HG03575 (cell line): ENCODE results near the gene LRCH3.
"Not testable (repeated sequence)": the region's sequence is repeated elsewhere in the genome, so short reads cannot be mapped to it uniquely, and the experiment has no call there.

Experiments used
- ATAC-seq: cut with Tn5 transposase; IDR thresholded peaks from one replicate; pipeline ENCODE4 v1.9.1; 2021; ENCODE audit not compliant: unreplicated experiment, insufficient number of reproducible peaks, low FRiP score; ENCODE audit errors: extremely low read depth

The LRCH3 gene

DNA sequence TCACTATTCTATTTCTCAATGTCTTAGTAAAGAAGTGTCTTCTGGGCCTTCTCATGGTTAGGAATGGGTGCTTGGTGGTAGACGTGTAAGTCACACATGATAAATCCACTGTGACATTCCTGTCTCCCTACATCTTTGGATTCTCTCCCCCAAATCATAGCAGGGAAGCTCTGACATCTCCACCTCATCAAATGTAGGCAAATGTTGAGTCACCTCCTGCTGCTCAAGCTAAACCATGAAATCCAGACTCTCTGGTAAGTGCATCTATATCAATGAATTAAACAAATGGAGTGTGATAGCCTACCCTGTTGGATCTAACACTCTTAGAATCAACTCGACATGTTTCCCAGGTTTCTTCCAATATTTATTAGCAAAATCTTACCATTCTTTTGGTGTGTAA, 116.1 kb downstream of the LRCH3 start:
- ATAC-seq, result no peak

DNA sequence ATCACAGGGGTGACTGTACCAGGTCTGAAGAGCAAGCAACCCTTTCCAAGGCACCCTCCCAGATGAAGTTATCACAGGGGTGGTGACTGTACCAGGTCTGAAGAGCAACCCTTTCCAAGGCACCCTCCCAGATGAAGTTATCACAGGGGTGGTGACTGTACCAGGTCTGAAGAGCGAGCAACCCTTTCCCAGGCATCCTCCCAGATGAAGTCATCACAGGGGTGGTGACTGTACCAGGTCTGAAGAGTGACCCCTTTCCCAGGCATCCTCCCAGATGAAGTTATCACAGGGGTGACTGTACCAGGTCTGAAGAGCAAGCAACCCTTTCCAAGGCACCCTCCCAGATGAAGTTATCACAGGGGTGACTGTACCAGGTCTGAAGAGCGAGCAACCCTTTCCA, 117.5 kb downstream of the LRCH3 start:
- ATAC-seq, result not testable (repeated sequence)

DNA sequence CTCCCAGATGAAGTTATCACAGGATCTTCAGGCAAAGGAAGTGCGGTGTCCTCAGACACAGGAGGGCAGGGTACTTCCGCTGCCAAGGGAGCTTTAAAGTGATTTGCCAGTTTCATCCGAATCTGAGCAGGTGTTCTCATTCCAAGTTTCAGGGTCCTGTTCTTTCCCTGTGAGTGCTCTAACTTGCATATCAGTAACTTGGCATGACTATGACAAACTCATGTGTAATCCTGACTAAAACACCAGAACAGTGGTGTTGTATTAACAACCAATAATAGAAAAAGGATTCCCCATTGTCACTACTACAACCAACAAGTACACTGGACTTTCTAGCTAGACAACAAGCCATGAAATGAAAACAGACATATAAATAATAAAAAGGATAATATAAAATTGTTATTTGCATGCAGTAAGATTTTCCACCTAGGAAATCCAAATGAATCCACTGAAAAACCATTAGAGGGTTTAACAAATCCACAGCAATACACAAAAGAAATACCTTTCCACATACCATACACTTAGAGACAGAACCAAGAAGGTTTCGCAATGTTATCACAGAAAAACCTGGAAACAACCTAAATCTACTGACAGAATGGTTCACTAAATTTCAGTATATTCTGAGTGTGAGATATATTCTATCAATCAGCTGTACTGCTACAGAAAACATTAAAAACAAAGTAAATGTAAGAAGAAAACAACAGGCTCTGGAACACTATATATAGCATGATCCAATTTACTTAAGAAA, 118.1 kb downstream of the LRCH3 start:
- ATAC-seq, result no peak

DNA sequence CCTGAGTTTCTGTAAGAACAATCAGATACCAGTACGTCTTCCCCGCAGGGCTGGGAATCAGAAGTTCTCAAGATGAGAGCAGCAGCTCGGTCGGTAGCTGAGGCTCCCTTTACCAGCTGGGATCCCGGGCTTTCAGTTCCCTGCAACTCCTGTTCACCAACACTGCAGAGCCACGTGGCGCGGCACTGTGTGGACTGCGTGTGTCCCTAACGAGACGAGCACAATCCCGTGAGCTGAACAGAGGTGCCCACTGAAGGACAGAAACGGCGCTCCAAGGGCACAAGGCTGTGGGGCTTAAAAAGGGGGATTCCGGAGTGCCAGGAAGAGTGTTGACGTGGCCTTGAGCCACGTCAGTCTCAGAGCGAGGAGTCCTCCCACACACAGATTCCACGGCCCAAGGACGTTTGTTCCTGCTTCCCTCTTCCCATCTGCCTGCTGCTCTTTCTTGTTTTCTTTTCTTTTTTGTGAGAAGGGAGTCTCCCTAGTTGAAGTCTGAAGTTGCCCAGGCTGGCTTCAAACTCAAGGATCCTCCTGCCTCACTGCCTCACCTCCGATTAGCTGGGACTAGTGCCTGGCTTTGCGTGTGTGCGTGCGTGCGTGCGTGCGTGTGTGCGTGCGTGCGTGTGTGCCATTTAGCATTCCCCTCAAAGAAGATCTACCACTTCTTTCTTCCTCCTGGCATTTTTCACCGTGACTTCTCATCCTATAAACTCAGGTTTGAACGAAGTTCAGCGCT, 121.9 kb downstream of the LRCH3 start:
- no peak for ATAC-seq

DNA sequence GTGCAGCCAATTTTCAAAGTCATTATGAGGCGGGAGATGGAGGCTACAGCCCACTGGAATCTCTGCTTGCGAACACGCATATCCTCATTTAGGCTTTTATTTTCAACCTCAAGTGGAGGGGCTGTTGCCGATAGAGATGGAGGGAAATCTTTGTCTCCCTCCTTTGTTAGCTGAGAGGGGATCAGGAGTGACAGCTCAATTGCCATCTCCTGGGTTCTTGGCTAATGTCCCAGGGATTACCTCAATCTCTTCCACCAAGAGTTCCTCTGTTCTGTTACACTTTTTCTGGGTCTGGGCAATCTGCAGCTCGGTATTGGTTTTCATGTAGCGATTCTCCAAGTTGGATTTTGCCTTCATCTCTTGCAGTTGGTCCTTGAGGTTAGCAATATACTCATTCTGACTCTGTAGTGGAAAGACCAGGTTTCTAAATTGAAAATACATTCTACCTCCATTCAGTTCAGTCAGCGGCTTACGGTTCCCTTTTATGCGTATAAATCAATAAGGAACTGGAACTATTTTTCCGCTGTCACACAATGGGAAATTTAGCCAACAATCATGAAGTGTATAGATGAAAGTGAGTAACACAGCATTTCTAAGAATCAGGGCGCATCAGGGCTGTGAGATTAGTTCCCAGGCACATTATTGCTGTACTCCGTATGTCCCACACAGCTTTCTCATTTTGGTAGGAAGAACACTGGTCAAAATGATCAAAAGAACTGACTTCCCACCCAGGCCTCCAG, 122.8 kb downstream of the LRCH3 start:
- no peak for ATAC-seq

DNA sequence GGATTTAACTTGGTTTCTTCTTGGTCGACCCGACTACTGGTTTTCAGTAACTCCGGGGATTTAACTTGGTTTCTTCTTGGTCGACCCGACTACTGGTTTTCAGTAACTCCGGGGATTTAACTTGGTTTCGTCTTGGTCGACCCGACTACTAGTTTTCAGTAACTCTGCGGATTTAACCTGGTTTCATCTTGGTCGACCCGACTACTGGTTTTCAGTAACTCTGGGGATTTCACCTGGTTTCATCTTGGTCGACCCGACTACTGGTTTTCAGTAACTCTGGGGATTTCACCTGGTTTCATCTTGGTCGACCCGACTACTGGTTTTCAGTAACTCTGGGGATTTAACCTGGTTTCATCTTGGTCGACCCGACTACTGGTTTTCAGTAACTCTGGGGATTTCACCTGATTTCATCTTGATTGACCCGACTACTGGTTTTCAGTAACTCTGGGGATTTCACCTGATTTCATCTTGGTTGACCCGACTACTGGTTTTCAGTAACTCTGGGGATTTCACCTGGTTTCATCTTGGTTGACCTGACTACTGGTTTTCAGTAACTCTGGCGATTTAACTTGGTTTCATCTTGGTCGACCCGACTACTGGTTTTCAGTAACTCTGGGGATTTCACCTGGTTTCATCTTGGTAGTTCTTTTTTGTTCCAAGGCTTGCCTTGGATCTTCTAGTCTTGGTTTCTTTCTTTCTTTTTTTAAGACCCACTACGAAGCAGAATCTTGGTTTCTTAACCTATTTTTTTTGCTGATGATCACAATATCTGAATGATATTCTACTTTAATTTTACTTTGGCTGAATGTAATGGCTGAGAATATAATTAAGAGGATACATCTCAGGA, 130.6 kb downstream of the LRCH3 start:
- not testable (repeated sequence) for ATAC-seq

DNA sequence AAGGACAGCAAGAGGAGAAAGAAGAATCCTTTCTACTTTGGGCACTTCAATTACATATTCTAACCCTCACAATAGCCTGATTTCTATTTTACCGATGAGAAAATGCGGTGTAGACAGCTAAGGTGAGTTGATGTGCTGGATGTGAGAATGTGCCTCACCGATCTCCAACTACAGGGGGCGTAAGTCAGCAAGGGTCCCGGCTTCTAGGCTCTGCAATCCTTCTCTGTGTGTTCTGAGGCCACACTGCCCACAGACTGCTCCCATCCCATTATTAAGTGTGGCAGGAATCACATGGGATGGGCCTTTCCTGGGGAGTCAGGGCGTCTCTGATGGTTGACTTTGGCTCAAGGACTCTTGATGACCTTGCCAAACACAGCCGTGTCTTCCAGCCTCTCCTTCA, 135.4 kb downstream of the LRCH3 start:
- no peak for ATAC-seq

DNA sequence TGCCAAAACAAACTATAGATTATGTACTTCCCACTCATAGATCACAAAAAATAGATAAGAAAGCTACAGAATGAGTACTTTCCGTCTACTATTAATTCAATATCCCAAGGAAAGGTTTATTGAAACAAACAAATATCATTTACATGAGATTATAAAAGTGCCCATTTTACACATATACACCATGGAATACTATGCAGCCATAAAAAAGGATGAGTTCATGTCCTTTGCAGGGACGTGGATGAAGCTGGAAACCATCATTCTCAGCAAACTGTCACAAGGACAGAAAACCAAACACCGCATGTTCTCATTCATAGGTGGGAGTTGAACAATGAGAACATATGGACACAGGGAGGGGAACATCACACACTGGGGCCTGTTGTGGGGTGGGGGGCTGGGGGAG, 136.5 kb downstream of the LRCH3 start:
- ATAC-seq, result not testable (repeated sequence)

DNA sequence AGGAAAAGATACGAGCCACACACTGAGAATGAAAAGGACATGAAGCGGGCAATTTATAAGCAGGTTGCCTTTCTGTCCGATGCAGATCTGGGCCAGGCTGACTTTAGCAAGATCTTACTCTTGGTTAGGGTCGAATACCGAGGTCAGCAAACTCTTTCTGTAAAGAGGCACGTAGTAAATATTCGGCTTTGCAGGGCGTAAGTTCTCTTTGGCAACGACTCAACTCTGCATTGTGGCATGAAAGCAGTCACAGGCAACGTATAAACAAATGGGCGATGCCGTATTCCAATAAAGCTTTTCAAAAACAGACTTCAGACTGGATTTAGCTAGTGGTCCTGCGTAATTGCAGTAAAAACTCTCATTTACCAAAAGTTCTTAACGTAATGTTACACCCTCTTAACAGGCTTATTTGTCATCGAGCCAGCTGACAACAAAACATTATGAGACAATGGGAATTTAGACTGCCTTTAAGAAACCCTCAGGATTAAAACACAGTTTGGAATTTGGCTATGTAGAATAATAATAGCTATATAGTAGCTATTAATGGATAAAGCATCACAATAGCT, 145.8 kb downstream of the LRCH3 start:
- ATAC-seq, result no peak
